ENCODE results near the gene TLE1. TPM values are rescaled to one million over a fixed set of nuclear protein-coding genes. Genes with fewer than 3 reads are reported as not detected.

TLE1 gene
- total RNA-seq, 6 experiments from 2014 or later, result 6.7 to 15.3 (median 13.0) TPM

- H3K4me1 Mint-ChIP-seq (ENCODE audit: low read depth), result peaks cover 59% of the 10 kb centered on the region
- no peak overlapping the region for H3K27ac Mint-ChIP-seq
These were observed 125.6 kb downstream of the TLE1 start for GRCh38 chr9:81563739-81564138.

GRCh38 chr9:81563020-81563407 is 126.3 kb downstream of the TLE1 start:
- Mint-ChIP-seq H3K9me3 (no peaks in the 10 kb centered on the region), H3K36me3 (ENCODE audit: low read depth) (no peaks in the 10 kb centered on the region), H3K27ac (no peak overlapping the region), H3K4me3 (no peak overlapping the region), H3K4me1 (ENCODE audit: low read depth) (peaks cover 67% of the 10 kb centered on the region), H3K27me3 (ENCODE audit: insufficient read depth) (no peaks in the 10 kb centered on the region; the same call in 1 of the 2 replicates)
- TF ChIP-seq CTCF (IDR thresholded peaks at IDR 0.05), result no peak
- no peak for DNase-seq

More at GRCh38 chr9:81563739-81564138, 125.6 kb downstream of the TLE1 start:
- DNase-seq, result no peak
- H3K4me3 Mint-ChIP-seq, result no peak overlapping the region
- no peak for TF ChIP-seq CTCF (IDR thresholded peaks at IDR 0.05)
- no peaks in the 10 kb centered on the region for H3K9me3 Mint-ChIP-seq
- no peaks in the 10 kb centered on the region for H3K36me3 Mint-ChIP-seq (ENCODE audit: low read depth)
- no peaks in the 10 kb centered on the region for H3K27me3 Mint-ChIP-seq (ENCODE audit: insufficient read depth)

- no peaks in the 10 kb centered on the region for H3K36me3 Mint-ChIP-seq (ENCODE audit: low read depth)
- H3K4me1 Mint-ChIP-seq (ENCODE audit: low read depth), result peaks cover 73% of the 10 kb centered on the region
- TF ChIP-seq CTCF (IDR thresholded peaks at IDR 0.05), result no peak
- H3K9me3 Mint-ChIP-seq, result no peaks in the 10 kb centered on the region
- no peak overlapping the region for H3K4me3 Mint-ChIP-seq
- peak overlapping the region; percentile 69 for H3K27ac Mint-ChIP-seq
- no peaks in the 10 kb centered on the region; the same call in 1 of the 2 replicates for H3K27me3 Mint-ChIP-seq (ENCODE audit: insufficient read depth)
- peak; percentile 88 for DNase-seq
These were observed 126.9 kb downstream of the TLE1 start for GRCh38 chr9:81562231-81563019.

GRCh38 chr9:81560851-81561732 is 128.3 kb downstream of the TLE1 start:
- DNase-seq, result no peak
- no peak for TF ChIP-seq CTCF (IDR thresholded peaks at IDR 0.05)
- Mint-ChIP-seq H3K9me3 (no peaks in the 10 kb centered on the region), H3K27ac (peak overlapping the region; percentile 59; the same call in 1 of the 2 replicates), H3K4me1 (ENCODE audit: low read depth) (peaks cover 67% of the 10 kb centered on the region), H3K36me3 (ENCODE audit: low read depth) (no peaks in the 10 kb centered on the region), H3K4me3 (no peak overlapping the region), H3K27me3 (ENCODE audit: insufficient read depth) (no peaks in the 10 kb centered on the region; the same call in 1 of the 2 replicates)

- H3K36me3 Mint-ChIP-seq (ENCODE audit: low read depth), result no peaks in the 10 kb centered on the region
- no peaks in the 10 kb centered on the region; the same call in 1 of the 2 replicates for H3K27me3 Mint-ChIP-seq (ENCODE audit: insufficient read depth)
- peak overlapping the region; percentile 92 for H3K27ac Mint-ChIP-seq
- no peaks in the 10 kb centered on the region for H3K9me3 Mint-ChIP-seq
- H3K4me3 Mint-ChIP-seq, result peak overlapping the region; percentile 55
- TF ChIP-seq CTCF (IDR thresholded peaks at IDR 0.05), result no peak
- DNase-seq, result peak; percentile 92
- H3K4me1 Mint-ChIP-seq (ENCODE audit: low read depth), result peaks cover 61% of the 10 kb centered on the region
These were observed 129.6 kb downstream of the TLE1 start for GRCh38 chr9:81559709-81560108.
